HG03045 (cell line): ENCODE measurements around the gene RIIAD1.
"Not testable (repeated sequence)": the region's sequence is repeated elsewhere in the genome, so short reads cannot be mapped to it uniquely, and the experiment has no call there.

Source experiments
- ATAC-seq: cut with Tn5 transposase; IDR thresholded peaks from one replicate; pipeline ENCODE4 v1.9.1; 2021; ENCODE audit warnings: mild to moderate bottlenecking, moderate library complexity; ENCODE audit not compliant: unreplicated experiment

The RIIAD1 gene

GRCh38 chr1:151720974-151721787 lies at the start of gene RIIAD1:
Gene RIIAD1, plus strand, starts transcription at chr1:151721522. Its CDS starts 15 bp downstream, at chr1:151721537.
- ATAC-seq, result peak; percentile 64

- ATAC-seq, result no peak
Measured at GRCh38 chr1:151673407-151673806, 47.9 kb upstream of the RIIAD1 start.

GRCh38 chr1:151680391-151680790 lies 40.9 kb upstream of the RIIAD1 start:
- no peak for ATAC-seq

- ATAC-seq, result no peak
Measured at GRCh38 chr1:151680826-151681225, 40.5 kb upstream of the RIIAD1 start.

- no peak for ATAC-seq
Measured at GRCh38 chr1:151681923-151682322, 39.4 kb upstream of the RIIAD1 start.

- ATAC-seq, result not testable (repeated sequence)
Measured at GRCh38 chr1:151682901-151683300, 38.4 kb upstream of the RIIAD1 start.

GRCh38 chr1:151684128-151684527 lies 37.2 kb upstream of the RIIAD1 start:
- ATAC-seq, result no peak

GRCh38 chr1:151686561-151686960 lies 34.8 kb upstream of the RIIAD1 start:
- ATAC-seq, result no peak

- ATAC-seq, result no peak
Measured at GRCh38 chr1:151689494-151689893, 31.8 kb upstream of the RIIAD1 start.

- ATAC-seq, result no peak
Measured at GRCh38 chr1:151692226-151692625, 29.1 kb upstream of the RIIAD1 start.

- ATAC-seq, result no peak
Measured at GRCh38 chr1:151693057-151693651, 28.2 kb upstream of the RIIAD1 start.

- no peak for ATAC-seq
Measured at GRCh38 chr1:151701515-151701914, 19.8 kb upstream of the RIIAD1 start.

GRCh38 chr1:151702936-151703335 lies 18.4 kb upstream of the RIIAD1 start:
- no peak for ATAC-seq

GRCh38 chr1:151703813-151704212 lies 17.5 kb upstream of the RIIAD1 start:
- ATAC-seq, result no peak

- ATAC-seq, result no peak
Measured at GRCh38 chr1:151704246-151704645, 17.1 kb upstream of the RIIAD1 start.

- ATAC-seq, result no peak
Measured at GRCh38 chr1:151705146-151705545, 16.2 kb upstream of the RIIAD1 start.

- ATAC-seq, result no peak
Measured at GRCh38 chr1:151705753-151706463, 15.4 kb upstream of the RIIAD1 start.

GRCh38 chr1:151706464-151707415 lies 14.6 kb upstream of the RIIAD1 start:
- no peak for ATAC-seq

- ATAC-seq, result no peak
Measured at GRCh38 chr1:151707541-151708065, 13.7 kb upstream of the RIIAD1 start.

- no peak for ATAC-seq
Measured at GRCh38 chr1:151708891-151709290, 12.4 kb upstream of the RIIAD1 start.
